ENCODE results near the gene ITK.

DNA sequence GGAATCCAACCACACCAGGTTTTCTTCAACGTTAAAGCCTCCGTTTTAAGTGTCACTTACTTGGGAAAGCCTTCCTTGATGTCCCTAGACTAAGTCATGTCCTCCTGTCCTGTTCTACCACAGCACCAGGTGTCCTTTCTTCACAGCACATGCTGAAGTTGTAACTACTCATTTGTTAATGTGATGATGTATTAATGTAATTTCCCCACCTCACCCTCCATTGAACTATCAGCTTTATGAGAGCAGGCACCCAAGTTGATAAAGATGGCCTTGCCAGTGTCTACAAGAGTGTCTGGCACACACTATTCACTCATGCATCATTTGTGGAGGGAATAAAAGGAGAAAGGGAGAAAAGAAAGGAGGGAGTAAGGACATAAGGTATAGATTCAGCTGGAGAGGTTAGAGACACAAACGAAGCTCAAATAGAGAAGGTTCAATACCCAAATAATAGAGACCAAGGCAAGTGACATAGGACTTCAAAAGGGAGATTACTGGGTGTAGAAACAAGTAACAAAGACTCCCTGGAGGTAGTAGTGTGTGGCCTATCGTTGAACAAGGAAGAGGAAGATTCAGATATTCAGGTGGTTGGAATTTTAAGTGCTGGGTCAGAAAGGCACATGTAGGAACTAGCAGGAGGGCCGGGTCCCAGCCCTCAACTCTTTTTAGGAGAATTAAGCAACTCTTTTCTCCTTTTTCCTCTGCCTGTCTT lies 6.6 kb downstream of the ITK start:
- TF ChIP-seq ZNF274 (IDR thresholded peaks at IDR 0.05; ENCODE audit: low read depth, low read length) (no peak), YY1 (IDR thresholded peaks at IDR 0.05; ENCODE audit: insufficient read depth, insufficient read length) (no peak)

All from NT2/D1 (cell line).